Suppressor macrophage treated with lipopolysaccharide for 4 hours (primary cell): ENCODE measurements around the gene LRRC1.

Source experiments
- DNase-seq: peaks from one replicate; pipeline ENCODE4 v3.0.0-alpha.2; 2020

LRRC1 gene

DNA sequence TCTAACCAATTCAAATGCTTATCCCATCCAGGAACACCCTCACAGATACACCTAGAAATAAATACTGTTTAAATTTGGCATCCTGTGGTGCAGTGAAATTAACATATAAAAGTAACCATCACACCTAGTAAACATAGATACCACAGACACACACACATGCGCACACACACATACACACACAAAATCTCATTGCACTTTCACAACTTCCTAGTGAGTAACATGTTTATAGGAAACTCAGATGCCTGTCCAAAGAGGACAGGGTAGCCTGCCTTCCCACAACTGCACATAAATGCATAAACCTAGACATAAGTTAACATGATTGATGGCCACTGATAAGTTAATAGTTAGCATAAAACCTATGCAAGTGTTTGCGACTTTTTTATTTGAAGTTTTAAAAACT is 56.8 kb downstream of the LRRC1 start:
- DNase-seq: no peak

DNA sequence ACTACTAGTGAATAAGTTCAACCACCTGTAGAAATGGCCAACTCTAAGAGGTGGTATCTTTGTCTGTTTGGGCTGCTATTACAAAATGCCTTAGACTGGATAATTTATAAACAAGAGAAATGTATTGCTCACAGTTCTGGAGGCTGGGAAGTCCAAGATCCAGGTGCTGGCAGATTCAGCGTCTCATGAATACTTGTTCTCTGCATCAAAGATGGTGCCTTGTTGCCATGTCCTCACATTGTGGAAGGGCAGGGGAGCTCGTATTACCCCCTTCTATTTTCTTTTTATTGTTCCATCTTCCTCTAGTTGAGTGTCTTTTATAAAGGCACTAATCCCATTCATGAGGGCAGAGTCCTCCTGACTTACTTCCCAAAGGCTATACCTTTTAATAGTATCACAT is 58.0 kb downstream of the LRRC1 start:
- no peak for DNase-seq

DNA sequence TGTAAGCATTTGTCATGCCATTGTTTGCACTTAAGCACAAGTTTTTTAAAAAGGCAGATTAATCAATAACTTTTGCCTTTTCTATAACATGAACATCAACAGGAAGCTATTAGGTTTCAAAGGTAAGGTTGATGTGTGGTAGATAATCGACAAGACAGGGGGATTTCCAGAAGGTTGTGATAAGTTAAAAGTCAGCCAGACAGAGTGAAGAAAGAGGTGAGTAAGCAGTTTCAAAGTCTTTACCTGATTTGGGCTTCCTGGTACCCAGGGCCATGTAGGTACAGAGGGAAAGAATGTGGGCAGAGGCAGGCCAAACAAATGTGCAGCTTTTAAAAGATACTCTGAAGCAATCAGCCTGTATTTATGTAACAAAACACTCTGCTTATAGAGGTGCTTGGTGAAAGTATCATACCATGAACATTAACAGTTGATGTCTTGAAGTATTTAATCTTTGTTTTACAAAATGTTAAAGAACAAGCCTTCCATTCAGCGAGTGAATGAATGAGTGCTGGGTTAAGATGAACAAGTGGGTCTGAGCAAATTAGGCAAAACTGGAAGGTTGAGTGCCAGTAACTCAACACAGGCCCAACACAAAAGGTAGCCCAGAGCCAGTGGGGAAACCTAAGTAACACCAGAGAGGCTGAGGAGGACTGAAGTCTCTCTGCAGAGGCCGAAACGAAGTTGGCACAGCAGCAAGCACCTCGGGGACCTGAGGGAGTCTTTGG is 60.2 kb downstream of the LRRC1 start:
- DNase-seq: no peak

DNA sequence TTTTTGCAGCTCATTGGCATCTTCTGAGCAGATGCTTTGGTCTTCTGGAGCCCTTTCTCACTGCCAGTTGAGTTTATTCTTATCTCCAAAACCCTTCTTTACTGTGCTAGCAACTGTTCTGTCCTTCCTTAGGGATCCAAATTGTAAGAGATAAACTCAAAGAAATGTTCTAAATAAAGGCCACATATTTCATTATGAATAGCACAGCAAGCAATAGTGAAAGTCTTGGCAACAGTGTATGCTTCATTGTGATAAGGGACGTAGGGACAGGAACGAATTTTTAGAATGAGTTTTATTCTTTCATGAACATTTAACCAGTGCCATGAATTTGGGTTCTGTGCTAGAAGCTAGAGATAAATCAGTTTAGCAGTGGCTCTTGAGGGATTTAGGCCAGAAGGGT is 61.1 kb downstream of the LRRC1 start:
- DNase-seq: no peak

GRCh38 chr6:53857318-53858094 is 62.7 kb downstream of the LRRC1 start:
- no peak for DNase-seq

- no peak for DNase-seq
These were observed 63.4 kb downstream of the LRRC1 start for GRCh38 chr6:53858196-53858595.

- no peak for DNase-seq
These were observed 64.1 kb downstream of the LRRC1 start for GRCh38 chr6:53858913-53859312.

- no peak for DNase-seq
These were observed 65.7 kb downstream of the LRRC1 start for GRCh38 chr6:53860511-53860910.

GRCh38 chr6:53861518-53861917 is 66.7 kb downstream of the LRRC1 start:
- DNase-seq: no peak

DNA sequence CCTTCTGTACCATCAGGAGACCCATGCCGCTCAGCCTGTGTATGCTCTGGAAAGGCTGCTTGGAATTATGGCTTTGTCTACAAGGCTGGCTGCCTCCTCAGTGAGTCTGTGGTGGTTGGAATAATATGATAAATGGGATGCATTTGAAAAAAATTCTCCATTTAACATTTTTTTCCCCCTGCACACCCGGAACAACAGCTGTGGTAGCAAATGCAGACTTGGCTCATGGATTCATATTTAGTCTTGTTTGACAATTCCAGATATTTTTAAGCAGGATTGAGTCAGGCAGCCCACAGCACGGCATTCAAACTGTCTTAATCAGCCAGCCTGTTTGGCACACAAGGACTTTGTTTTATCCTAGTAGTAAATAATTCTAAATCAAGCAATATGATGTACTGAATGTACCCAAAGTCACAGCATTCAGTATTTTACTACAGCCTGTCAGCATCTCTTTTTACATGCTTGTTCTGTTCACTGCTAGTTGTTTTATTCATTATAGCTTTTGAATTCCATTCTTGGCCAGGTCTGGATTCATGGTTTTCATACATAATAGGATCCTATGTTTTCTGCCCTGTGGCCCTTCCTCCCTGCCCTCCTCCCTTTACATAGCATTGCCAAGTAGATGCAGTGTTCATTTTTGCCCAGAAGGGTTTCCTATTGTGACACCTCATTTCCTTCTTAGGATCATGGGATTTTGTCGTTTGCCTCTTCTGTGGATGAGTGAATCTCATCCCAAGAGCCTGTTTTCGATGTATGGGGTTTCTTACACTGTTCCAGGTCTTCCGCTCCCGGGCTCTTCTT is 68.1 kb downstream of the LRRC1 start:
- no peak for DNase-seq

- DNase-seq: no peak
These were observed 70.0 kb downstream of the LRRC1 start for GRCh38 chr6:53864781-53865180.

GRCh38 chr6:53866226-53866625 is 71.4 kb downstream of the LRRC1 start:
- no peak for DNase-seq

DNA sequence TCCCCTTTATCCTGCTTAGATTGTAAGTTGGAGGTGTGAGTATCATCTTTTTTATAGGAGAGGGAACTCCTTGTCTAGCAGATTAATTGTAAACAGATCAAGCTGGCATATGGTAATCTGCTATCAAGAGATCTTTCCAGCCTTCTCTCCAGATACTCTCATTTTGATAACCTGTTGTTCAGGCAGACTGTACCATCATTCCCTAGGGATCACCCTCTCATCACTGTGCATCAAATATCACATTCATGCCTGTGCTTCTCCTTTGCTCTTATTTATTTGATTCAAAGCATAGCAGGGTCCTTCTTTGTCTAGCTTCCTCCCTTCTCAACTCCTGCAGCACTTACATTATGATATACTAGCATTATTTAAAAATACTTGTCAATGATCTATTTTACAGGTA is 73.8 kb downstream of the LRRC1 start:
- DNase-seq: no peak

- no peak for DNase-seq
These were observed 75.2 kb downstream of the LRRC1 start for GRCh38 chr6:53869964-53870363.

DNA sequence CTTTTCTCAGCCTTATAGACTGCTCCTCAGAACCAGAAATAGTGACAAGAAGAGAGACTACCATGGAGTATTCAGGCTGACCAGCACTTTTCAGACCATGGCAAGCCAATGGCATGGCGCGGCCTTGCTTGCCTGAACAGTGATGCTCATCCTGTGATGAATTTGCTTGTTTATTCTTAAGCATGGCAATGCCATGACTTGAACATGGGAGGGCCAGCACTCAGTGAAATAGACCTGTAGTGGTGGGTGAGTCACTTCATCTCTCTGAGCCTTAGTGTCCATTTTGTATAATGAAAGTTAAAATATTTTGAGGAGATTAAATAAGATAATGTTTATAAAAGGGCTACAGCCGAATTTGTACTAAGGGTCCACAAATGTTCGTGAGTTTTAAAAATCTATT is 79.1 kb downstream of the LRRC1 start:
- DNase-seq: no peak

DNA sequence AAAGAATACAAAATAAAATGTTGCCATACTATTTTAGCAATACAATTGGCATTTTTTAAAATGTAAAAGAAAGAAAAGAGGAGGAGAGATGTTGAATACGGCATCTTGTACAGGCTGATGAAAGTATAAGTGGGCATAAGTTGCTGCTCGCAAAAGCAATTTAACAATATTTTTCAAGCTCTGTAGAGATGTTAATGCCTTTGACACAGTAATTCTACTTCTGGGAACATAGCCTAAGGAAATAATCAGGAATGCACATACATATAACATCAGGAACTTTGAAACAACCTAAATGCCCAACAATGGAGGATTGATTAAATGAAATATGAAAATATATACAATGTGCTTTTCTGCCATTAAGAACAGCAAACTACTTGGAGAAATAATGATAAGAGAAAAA is 80.2 kb downstream of the LRRC1 start:
- DNase-seq: no peak

- no peak for DNase-seq
These were observed 82.3 kb downstream of the LRRC1 start for GRCh38 chr6:53877151-53877550.

DNA sequence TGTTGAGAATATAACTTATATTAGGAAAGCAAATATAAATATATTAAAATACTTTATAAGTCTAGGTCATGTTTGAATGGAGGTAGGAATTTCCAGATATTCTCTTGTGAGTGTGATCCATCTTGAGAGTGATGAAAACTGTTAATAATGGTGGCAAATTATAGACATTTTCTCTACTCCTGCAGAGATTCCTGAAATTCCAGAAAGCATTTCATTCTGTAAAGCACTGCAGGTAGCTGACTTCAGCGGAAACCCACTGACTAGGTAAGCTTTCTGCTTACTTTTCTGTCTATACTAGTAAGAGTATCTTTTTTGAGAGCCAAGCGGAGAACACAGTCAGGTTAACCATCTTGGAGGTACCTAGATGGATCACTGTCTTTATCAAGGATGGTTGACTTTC is 84.0 kb downstream of the LRRC1 start:
- no peak for DNase-seq

GRCh38 chr6:53879608-53880007 is 84.8 kb downstream of the LRRC1 start:
- no peak for DNase-seq

DNA sequence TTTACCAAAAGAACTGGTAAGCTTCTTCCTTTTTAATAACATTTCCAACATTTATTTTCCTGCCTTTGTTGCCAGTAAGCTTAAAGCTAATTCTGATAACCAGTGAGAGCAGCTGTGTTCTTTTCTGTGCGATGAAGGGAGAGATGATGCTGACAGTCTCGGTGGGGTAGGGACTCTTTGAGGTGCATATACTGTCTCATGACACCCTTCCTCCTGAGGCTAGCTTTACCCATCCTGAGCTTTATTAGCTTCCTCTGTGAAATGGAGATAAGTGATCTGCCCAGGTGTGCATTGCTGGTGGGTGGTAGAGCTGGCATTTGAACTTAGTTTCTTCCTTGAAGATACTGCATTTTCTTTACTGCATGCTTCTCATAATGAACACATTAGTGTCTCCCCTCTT is 92.5 kb downstream of the LRRC1 start:
- no peak for DNase-seq

DNA sequence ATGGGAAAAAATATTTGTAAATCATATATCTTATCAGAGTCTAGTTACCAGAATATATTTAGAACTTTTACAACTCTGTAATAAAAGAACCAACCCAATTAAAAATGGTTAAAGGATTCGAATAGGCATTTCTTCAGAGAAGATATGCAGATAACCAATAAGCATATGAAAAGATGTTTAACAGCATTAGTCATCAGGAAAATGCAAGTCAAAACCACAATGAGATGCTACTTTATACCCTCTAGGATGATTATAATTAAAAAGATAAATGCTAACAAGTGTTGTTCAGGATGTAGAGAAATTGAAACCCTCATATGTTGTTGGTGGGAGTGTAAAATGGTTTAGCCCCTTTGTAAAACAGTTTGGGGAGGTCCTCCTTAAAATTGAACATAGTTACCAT is 94.1 kb downstream of the LRRC1 start:
- DNase-seq: no peak

GRCh38 chr6:53889365-53889764 is 94.6 kb downstream of the LRRC1 start:
- DNase-seq: no peak

- DNase-seq: no peak
These were observed 97.9 kb downstream of the LRRC1 start for GRCh38 chr6:53892707-53893106.

DNA sequence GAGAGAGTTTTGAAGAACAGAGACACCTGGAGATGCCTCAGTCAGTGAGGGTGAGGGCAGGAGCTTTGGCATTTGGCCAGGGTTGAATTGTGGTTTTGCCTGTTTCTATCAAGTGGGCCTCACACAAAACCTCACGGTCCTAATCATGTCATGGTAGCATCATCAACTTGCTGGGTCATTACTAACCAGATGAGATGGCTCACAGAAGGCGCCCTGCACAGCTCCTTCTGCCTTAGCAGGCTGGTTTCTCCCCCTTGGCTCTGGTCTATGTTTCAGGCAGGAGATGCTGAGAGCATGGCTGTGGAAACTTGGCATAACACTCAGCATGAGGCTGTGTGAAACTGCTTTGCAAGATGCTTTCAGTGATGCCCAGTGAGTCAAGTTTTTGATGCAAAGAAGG is 99.3 kb downstream of the LRRC1 start:
- DNase-seq: no peak
